ENCODE data around the gene NUDT11. TPM values are rescaled to one million over a fixed set of nuclear protein-coding genes. Genes with fewer than 3 reads are reported as not detected.

The NUDT11 gene
- polyA plus RNA-seq, 1 donor (not counting 4 experiments of a cell fraction or from before 2014, with no cell fraction given) = 18.4 TPM

- H3K9me3 ChIP-seq (ENCODE audit: control insufficient read depth, low read depth, low read length) = no peaks in the 10 kb centered on the region
- H3K9me1 ChIP-seq (ENCODE audit: control insufficient read depth, extremely low read depth, insufficient read depth, low read length) = no peaks in the 10 kb centered on the region
- no peak overlapping the region for H3K4me3 ChIP-seq (ENCODE audit: control insufficient read depth in 2 of 3, extremely low read depth in 1 of 3, insufficient read depth in 2 of 3, low read depth in 1 of 3, low read length in 3 of 3)
- H3K4me2 ChIP-seq (ENCODE audit: control insufficient read depth, extremely low read depth, insufficient read depth, low read depth, low read length) = no peak overlapping the region
- H2AFZ ChIP-seq (ENCODE audit: control insufficient read depth, low read length) = no peak overlapping the region
- peak; percentile 26 for FAIRE-seq
- no peak overlapping the region for H3K27ac ChIP-seq (ENCODE audit: control insufficient read depth, insufficient read depth, low read length)
- dilution Hi-C loops (cut with MboI; ENCODE audit: extremely low pct_ligation_motif_present, low sequenced_read_pairs) = no loop called here
- no peaks in the 10 kb centered on the region for H3K36me3 ChIP-seq (ENCODE audit: control insufficient read depth in 2 of 2, extremely low read depth in 1 of 2, insufficient read depth in 2 of 2, low read length in 2 of 2)
- peak in 2 of 3 experiments; percentile 61 to 67 for TF ChIP-seq CTCF (optimal IDR thresholded peaks at IDR 0.05 in 1 of 3, IDR thresholded peaks at IDR 0.05 in 1 of 3, conservative IDR thresholded peaks at IDR 0.05 in 1 of 3; ENCODE audit: extremely low read depth in 1 of 3, insufficient read depth in 2 of 3, low read length in 3 of 3)
- no peak for TF ChIP-seq EZH2 (IDR thresholded peaks at IDR 0.05; ENCODE audit: low read length)
- no peak for DNase-seq (ENCODE audit: low read depth, low spot score)
- no peak overlapping the region for H3K9ac ChIP-seq (ENCODE audit: control insufficient read depth, extremely low read depth, insufficient read depth, low read length)
- H4K20me1 ChIP-seq (ENCODE audit: control insufficient read depth, extremely low read depth, insufficient read depth, low read length) = no peaks in the 10 kb centered on the region
- no peaks in the 10 kb centered on the region for H3K4me1 ChIP-seq (ENCODE audit: control insufficient read depth, extremely low read depth, insufficient read depth, low read length)
- H3K79me2 ChIP-seq (ENCODE audit: control insufficient read depth, insufficient read depth, low read length) = no peaks in the 10 kb centered on the region
- H3K27me3 ChIP-seq (ENCODE audit: control insufficient read depth, extremely low read depth, insufficient read depth, low read length) = no peaks in the 10 kb centered on the region
Measured at GRCh38 chrX:51461053-51462044, 35.0 kb downstream of the NUDT11 start.

- dilution Hi-C loops (cut with MboI; ENCODE audit: extremely low pct_ligation_motif_present, low sequenced_read_pairs) = no loop called here
- Histone ChIP-seq H3K79me2 (ENCODE audit: control insufficient read depth, insufficient read depth, low read length) (no peaks in the 10 kb centered on the region), H3K4me2 (ENCODE audit: control insufficient read depth, extremely low read depth, insufficient read depth, low read depth, low read length) (no peak overlapping the region), H3K4me1 (ENCODE audit: control insufficient read depth, extremely low read depth, insufficient read depth, low read length) (no peaks in the 10 kb centered on the region), H3K9ac (ENCODE audit: control insufficient read depth, extremely low read depth, insufficient read depth, low read length) (no peak overlapping the region), H3K27ac (ENCODE audit: control insufficient read depth, insufficient read depth, low read length) (no peak overlapping the region), H2AFZ (ENCODE audit: control insufficient read depth, low read length) (no peak overlapping the region), H3K9me3 (ENCODE audit: control insufficient read depth, low read depth, low read length) (no peaks in the 10 kb centered on the region), H3K9me1 (ENCODE audit: control insufficient read depth, extremely low read depth, insufficient read depth, low read length) (no peaks in the 10 kb centered on the region), H3K36me3 (ENCODE audit: control insufficient read depth in 2 of 2, extremely low read depth in 1 of 2, insufficient read depth in 2 of 2, low read length in 2 of 2) (no peaks in the 10 kb centered on the region), H3K27me3 (ENCODE audit: control insufficient read depth, extremely low read depth, insufficient read depth, low read length) (no peaks in the 10 kb centered on the region), H3K4me3 (ENCODE audit: control insufficient read depth in 2 of 3, extremely low read depth in 1 of 3, insufficient read depth in 2 of 3, low read depth in 1 of 3, low read length in 3 of 3) (no peak overlapping the region), H4K20me1 (ENCODE audit: control insufficient read depth, extremely low read depth, insufficient read depth, low read length) (no peaks in the 10 kb centered on the region)
- TF ChIP-seq CTCF (optimal IDR thresholded peaks at IDR 0.05 in 1 of 3, IDR thresholded peaks at IDR 0.05 in 1 of 3, conservative IDR thresholded peaks at IDR 0.05 in 1 of 3; ENCODE audit: extremely low read depth in 1 of 3, insufficient read depth in 2 of 3, low read length in 3 of 3) (peak in 2 of 3 experiments; percentile 42 to 53), EZH2 (IDR thresholded peaks at IDR 0.05; ENCODE audit: low read length) (no peak)
- FAIRE-seq = no peak
- DNase-seq (ENCODE audit: low read depth, low spot score) = no peak
Measured at GRCh38 chrX:51459125-51459524, 37.3 kb downstream of the NUDT11 start.
